Endodermal cell (in vitro differentiated cells): ENCODE data around the gene CCNG2. TPM values are rescaled to one million over a fixed set of nuclear protein-coding genes. Genes with fewer than 3 reads are reported as not detected.

Experiments
- DNase-seq: peaks from one replicate; pipeline ENCODE4 v3.0.0-alpha.2; 2017
- H3K27ac ChIP-seq: 2 replicates; pipeline ENCODE4 v1.5.1; 2013; ENCODE audit warnings: mild to moderate bottlenecking, low read depth, low read length, moderate library complexity
- H3K27me3 ChIP-seq: 2 replicates; pipeline ENCODE4 v1.6.1; 2013; ENCODE audit warnings: mild to moderate bottlenecking, low read length, moderate library complexity; ENCODE audit not compliant: insufficient read depth, control insufficient read depth, poor library complexity, severe bottlenecking
- H3K36me3 ChIP-seq: 2 replicates; pipeline ENCODE4 v1.7.0; 2013; ENCODE audit warnings: mild to moderate bottlenecking, low read length, moderate library complexity; ENCODE audit not compliant: control insufficient read depth, insufficient read depth
- H3K4me1 ChIP-seq: one replicate; pipeline ENCODE4 v1.7.0; 2013; ENCODE audit warnings: low read length; ENCODE audit not compliant: control insufficient read depth, insufficient read depth
- H3K4me3 ChIP-seq: 2 replicates; pipeline ENCODE4 v1.5.1; 2013; ENCODE audit warnings: mild to moderate bottlenecking, low read length, moderate library complexity
- H3K9ac ChIP-seq: 2 replicates; pipeline ENCODE4 v1.6.1; 2013; ENCODE audit warnings: mild to moderate bottlenecking, low read length, moderate library complexity; ENCODE audit not compliant: poor library complexity, severe bottlenecking; ENCODE audit errors: extremely low read depth
- H3K9me3 ChIP-seq: 2 replicates; pipeline ENCODE4 v1.6.1; 2013; ENCODE audit warnings: mild to moderate bottlenecking, low read length, moderate library complexity; ENCODE audit not compliant: control insufficient read depth
- H3K27ac Mint-ChIP-seq: 2 replicates; pipeline ENCODE4 v1.8.0; 2020; ENCODE audit warnings: mixed read lengths
- H3K27me3 Mint-ChIP-seq: 2 replicates; pipeline ENCODE4 v1.8.0; 2021; ENCODE audit warnings: mild to moderate bottlenecking, mixed read lengths; ENCODE audit not compliant: insufficient read depth
- H3K36me3 Mint-ChIP-seq: 2 replicates; pipeline ENCODE4 v1.8.0; 2020; ENCODE audit warnings: low read depth, mixed read lengths
- H3K4me1 Mint-ChIP-seq: 2 replicates; pipeline ENCODE4 v1.8.0; 2020; ENCODE audit warnings: mixed read lengths
- H3K4me3 Mint-ChIP-seq: 2 replicates; pipeline ENCODE4 v1.8.0; 2020; ENCODE audit warnings: mild to moderate bottlenecking, moderate library complexity, mixed read lengths
- H3K9me3 Mint-ChIP-seq: 2 replicates; pipeline ENCODE4 v1.8.0; 2020; ENCODE audit warnings: mild to moderate bottlenecking, mixed read lengths
- WGBS, 2 experiments: methylation state at CpG; one replicate each; pipeline versions ENCODE4 v1.1.5 to v1.1.7; 2013; ENCODE audit warnings: missing lambda C conversion rate in 2 of 2, mixed read lengths in 1 of 2; ENCODE audit not compliant: insufficient coverage in 1 of 2, insufficient read length in 1 of 2; 5-methylcytosine and 5-hydroxymethylcytosine counted together
- total RNA-seq, 2 donors: library from RNA; stranded (reverse); fragmentation: NEBNext Ultra II Directional in 1 of 2; extraction: Animal tissue kit (Norgen Biotek cat#: 25700) in 1 of 2; gene quantifications; 2 replicates in 1 of 2; 3 replicates in 1 of 2; pipeline ENCODE4 v1.2.1, GENCODE V29; 2021
- TF ChIP-seq, protein P1 (sequence below): fragments of 200-600 bp; sonication (generic); conservative IDR thresholded peaks from 2 replicates; pipeline ENCODE4 v1.5.0; 2021; ENCODE audit warnings: antibody characterized with exemption, mild to moderate bottlenecking

Gene CCNG2
- total RNA-seq, 2 donors from 2014 or later = 39.7 to 41.5 TPM

GRCh38 chr4:77196866-77197265 lies 39.9 kb downstream of the CCNG2 start:
- DNase-seq = no peak
- H3K27ac Mint-ChIP-seq = no peak overlapping the region
- Histone ChIP-seq H3K27me3 (peaks cover 30% of the 10 kb centered on the region), H3K36me3 (no peaks in the 10 kb centered on the region), H3K9me3 (no peaks in the 10 kb centered on the region), H3K4me1 (peaks cover 13% of the 10 kb centered on the region), H3K27ac (no peak overlapping the region), H3K9ac (no peak overlapping the region), H3K4me3 (no peak overlapping the region)
- TF ChIP-seq, protein P1, sequence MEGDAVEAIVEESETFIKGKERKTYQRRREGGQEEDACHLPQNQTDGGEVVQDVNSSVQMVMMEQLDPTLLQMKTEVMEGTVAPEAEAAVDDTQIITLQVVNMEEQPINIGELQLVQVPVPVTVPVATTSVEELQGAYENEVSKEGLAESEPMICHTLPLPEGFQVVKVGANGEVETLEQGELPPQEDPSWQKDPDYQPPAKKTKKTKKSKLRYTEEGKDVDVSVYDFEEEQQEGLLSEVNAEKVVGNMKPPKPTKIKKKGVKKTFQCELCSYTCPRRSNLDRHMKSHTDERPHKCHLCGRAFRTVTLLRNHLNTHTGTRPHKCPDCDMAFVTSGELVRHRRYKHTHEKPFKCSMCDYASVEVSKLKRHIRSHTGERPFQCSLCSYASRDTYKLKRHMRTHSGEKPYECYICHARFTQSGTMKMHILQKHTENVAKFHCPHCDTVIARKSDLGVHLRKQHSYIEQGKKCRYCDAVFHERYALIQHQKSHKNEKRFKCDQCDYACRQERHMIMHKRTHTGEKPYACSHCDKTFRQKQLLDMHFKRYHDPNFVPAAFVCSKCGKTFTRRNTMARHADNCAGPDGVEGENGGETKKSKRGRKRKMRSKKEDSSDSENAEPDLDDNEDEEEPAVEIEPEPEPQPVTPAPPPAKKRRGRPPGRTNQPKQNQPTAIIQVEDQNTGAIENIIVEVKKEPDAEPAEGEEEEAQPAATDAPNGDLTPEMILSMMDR = no peak
- H3K9me3 Mint-ChIP-seq = no peaks in the 10 kb centered on the region
- no peaks in the 10 kb centered on the region for H3K36me3 Mint-ChIP-seq
- 84 to 89% methylated on average over 4 of the region's 4 CpGs for WGBS, 2 experiments
- H3K27me3 Mint-ChIP-seq = peaks cover 49% of the 10 kb centered on the region
- H3K4me3 Mint-ChIP-seq = no peak overlapping the region
- H3K4me1 Mint-ChIP-seq = peaks cover 28% of the 10 kb centered on the region

DNA sequence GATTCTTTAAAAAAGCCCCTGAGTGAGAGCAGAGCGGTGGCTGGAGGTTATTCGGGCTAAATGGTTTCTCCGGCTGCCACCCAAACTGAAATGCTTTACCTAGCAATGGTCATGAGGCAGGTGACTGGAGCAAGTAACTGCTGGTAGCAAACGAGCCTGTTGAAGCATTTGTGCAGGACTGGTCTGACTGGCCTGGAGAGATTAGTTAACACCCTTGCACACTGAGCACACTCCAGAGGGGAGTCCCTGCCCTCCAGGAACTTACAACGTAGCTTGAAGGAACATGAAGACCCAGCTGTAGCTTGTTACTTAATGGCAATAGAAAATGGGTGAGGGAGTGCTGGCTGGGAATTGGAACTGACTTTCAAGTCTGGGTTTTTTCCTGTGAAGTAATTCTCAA lies 40.4 kb downstream of the CCNG2 start:
- Histone ChIP-seq H3K9me3 (no peaks in the 10 kb centered on the region), H3K4me3 (no peak overlapping the region), H3K27me3 (peaks cover 30% of the 10 kb centered on the region), H3K9ac (no peak overlapping the region), H3K4me1 (peaks cover 13% of the 10 kb centered on the region), H3K36me3 (no peaks in the 10 kb centered on the region), H3K27ac (no peak overlapping the region)
- TF ChIP-seq, protein P1 = no peak
- WGBS, 2 experiments = 89 to 90% methylated on average over 4 to 5 of the region's 5 CpGs
- Mint-ChIP-seq H3K4me1 (peaks cover 31% of the 10 kb centered on the region), H3K27me3 (peaks cover 47% of the 10 kb centered on the region), H3K27ac (no peak overlapping the region), H3K9me3 (no peaks in the 10 kb centered on the region), H3K4me3 (no peak overlapping the region), H3K36me3 (no peaks in the 10 kb centered on the region)
- no peak for DNase-seq

DNA sequence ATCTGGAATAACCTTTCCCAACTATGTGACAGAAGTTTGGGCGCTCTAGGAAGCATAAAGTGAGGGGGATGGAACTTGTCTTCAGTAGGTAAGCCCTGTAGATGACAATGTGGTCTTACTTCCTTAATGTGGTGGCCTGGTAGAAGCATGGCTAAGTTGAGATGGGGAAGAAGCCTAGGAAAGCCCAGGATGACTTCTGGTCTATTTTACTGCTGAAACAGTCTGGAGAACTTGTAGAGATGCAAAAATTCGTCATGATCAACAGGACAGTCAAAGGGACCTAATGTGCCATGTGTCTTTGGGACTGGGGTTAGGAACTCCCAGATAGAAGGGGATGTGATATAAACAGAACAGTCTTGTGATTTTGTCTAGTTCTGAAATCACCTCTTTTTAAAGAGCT lies 40.8 kb downstream of the CCNG2 start:
- Histone ChIP-seq H3K9me3 (no peaks in the 10 kb centered on the region), H3K27ac (no peak overlapping the region), H3K4me3 (no peak overlapping the region), H3K4me1 (peaks cover 13% of the 10 kb centered on the region), H3K36me3 (no peaks in the 10 kb centered on the region), H3K27me3 (peaks cover 30% of the 10 kb centered on the region), H3K9ac (no peak overlapping the region)
- no peak overlapping the region for H3K27ac Mint-ChIP-seq
- no peaks in the 10 kb centered on the region for H3K36me3 Mint-ChIP-seq
- DNase-seq = no peak
- H3K27me3 Mint-ChIP-seq = peaks cover 47% of the 10 kb centered on the region
- peaks cover 36% of the 10 kb centered on the region for H3K4me1 Mint-ChIP-seq
- no peak overlapping the region for H3K4me3 Mint-ChIP-seq
- TF ChIP-seq, protein P1 = no peak
- H3K9me3 Mint-ChIP-seq = no peaks in the 10 kb centered on the region
- WGBS, 2 experiments = 83 to 91% methylated on average over 2 of the region's 2 CpGs
